ENCODE data around the gene SLMAP. TPM values are rescaled to one million over a fixed set of nuclear protein-coding genes. Genes with fewer than 3 reads are reported as not detected.

SLMAP gene
- total RNA-seq = 10 to 100 TPM; 49.5 to 56.0 (median 51.0) TPM

- H3K4me3 ChIP-seq (ENCODE audit: low read depth, poor library complexity, severe bottlenecking) = peak within 1 kb of the TSS; percentile 77
- intact Hi-C loops (cut with DNase I; ENCODE audit: low total_unique reads) = loop anchor here (5.0 kb wide), 1 partner anchor 64 kb away; the partner anchor contains the start of gene DENND6A
- WGBS, 2 donors = 0% methylated on average over 27 to 43 of the region's 48 CpGs
- peak; percentile 97 to 99 for DNase-seq (ENCODE audit: low spot score in 2 of 2)
- TF ChIP-seq, protein P1, sequence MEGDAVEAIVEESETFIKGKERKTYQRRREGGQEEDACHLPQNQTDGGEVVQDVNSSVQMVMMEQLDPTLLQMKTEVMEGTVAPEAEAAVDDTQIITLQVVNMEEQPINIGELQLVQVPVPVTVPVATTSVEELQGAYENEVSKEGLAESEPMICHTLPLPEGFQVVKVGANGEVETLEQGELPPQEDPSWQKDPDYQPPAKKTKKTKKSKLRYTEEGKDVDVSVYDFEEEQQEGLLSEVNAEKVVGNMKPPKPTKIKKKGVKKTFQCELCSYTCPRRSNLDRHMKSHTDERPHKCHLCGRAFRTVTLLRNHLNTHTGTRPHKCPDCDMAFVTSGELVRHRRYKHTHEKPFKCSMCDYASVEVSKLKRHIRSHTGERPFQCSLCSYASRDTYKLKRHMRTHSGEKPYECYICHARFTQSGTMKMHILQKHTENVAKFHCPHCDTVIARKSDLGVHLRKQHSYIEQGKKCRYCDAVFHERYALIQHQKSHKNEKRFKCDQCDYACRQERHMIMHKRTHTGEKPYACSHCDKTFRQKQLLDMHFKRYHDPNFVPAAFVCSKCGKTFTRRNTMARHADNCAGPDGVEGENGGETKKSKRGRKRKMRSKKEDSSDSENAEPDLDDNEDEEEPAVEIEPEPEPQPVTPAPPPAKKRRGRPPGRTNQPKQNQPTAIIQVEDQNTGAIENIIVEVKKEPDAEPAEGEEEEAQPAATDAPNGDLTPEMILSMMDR (IDR thresholded peaks at IDR 0.05) = no peak
- no peak for TF ChIP-seq POLR2A (IDR thresholded peaks at IDR 0.05)
Observed at GRCh38 chr3:57755741-57756527, at the start of gene SLMAP. Gene SLMAP (plus strand): TSS chr3:57756309. CDS start chr3:57757652, 1,343 bp downstream.

GRCh38 chr3:57706462-57706861 is 49.6 kb upstream of the SLMAP start:
- WGBS, 2 donors = 42 to 44% methylated on average over 3 of the region's 3 CpGs
- intact Hi-C loops (cut with DNase I; ENCODE audit: low total_unique reads) = no loop called here
- DNase-seq (ENCODE audit: low spot score in 2 of 2) = no peak
- no peak overlapping the region for H3K4me3 ChIP-seq (ENCODE audit: low read depth, poor library complexity, severe bottlenecking)
- no peak for TF ChIP-seq POLR2A (IDR thresholded peaks at IDR 0.05)
- TF ChIP-seq, protein P1 (IDR thresholded peaks at IDR 0.05) = no peak

DNA sequence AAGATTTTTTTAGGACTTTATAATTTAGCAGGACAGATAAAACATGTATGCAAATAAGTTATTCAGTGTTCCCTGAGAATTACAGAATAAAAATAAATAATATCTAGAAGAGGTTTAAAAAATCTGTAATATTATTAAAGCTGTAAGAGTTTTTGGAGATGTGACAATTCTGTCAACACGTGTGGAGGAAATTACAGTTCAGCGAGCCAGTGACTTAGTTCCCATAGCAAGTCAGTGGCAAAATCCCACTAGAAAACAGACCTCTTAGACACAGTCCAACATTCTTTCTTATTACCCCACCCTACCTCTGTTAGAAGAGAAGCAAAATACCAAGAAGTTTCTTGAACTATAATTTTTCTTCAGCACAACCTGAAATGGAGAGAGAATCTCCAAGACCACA is 47.1 kb upstream of the SLMAP start:
- no peak for DNase-seq (ENCODE audit: low spot score in 2 of 2)
- intact Hi-C loops (cut with DNase I; ENCODE audit: low total_unique reads) = no loop called here
- H3K4me3 ChIP-seq (ENCODE audit: low read depth, poor library complexity, severe bottlenecking) = no peak overlapping the region
- 7 to 10% methylated on average over 2 of the region's 2 CpGs for WGBS, 2 donors
- no peak for TF ChIP-seq POLR2A (IDR thresholded peaks at IDR 0.05)

GRCh38 chr3:57709559-57709958 is 46.5 kb upstream of the SLMAP start:
- TF ChIP-seq, protein P1 (IDR thresholded peaks at IDR 0.05) = no peak
- no peak for TF ChIP-seq POLR2A (IDR thresholded peaks at IDR 0.05)
- H3K4me3 ChIP-seq (ENCODE audit: low read depth, poor library complexity, severe bottlenecking) = no peak overlapping the region
- 6 to 8% methylated on average over 2 of the region's 2 CpGs for WGBS, 2 donors
- no peak for DNase-seq (ENCODE audit: low spot score in 2 of 2)
- intact Hi-C loops (cut with DNase I; ENCODE audit: low total_unique reads) = no loop called here

DNA sequence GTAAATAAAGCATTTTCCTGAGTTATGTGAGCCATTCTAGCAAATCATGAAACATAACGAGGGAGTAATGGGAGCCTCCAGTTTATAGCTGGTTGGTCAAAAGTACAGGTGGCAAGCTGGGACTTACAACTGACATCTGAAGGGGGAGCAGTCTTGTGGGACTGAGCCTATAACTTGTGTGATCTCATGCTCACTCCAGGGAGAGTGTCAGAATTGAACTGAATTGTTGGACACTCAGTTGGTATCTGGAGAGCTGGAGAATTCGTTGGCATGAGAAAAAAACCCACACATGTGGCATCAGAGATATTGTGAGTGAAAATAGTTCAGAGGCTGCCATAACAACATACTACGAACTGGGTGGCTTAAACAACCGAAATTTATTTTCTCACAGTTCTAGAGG is 40.4 kb upstream of the SLMAP start:
- intact Hi-C loops (cut with DNase I; ENCODE audit: low total_unique reads) = no loop called here
- no peak for TF ChIP-seq POLR2A (IDR thresholded peaks at IDR 0.05)
- TF ChIP-seq, protein P1 (IDR thresholded peaks at IDR 0.05) = no peak
- WGBS, 2 donors = 89 to 92% methylated on average over 4 of the region's 4 CpGs
- no peak overlapping the region for H3K4me3 ChIP-seq (ENCODE audit: low read depth, poor library complexity, severe bottlenecking)
- no peak for DNase-seq (ENCODE audit: low spot score in 2 of 2)

DNA sequence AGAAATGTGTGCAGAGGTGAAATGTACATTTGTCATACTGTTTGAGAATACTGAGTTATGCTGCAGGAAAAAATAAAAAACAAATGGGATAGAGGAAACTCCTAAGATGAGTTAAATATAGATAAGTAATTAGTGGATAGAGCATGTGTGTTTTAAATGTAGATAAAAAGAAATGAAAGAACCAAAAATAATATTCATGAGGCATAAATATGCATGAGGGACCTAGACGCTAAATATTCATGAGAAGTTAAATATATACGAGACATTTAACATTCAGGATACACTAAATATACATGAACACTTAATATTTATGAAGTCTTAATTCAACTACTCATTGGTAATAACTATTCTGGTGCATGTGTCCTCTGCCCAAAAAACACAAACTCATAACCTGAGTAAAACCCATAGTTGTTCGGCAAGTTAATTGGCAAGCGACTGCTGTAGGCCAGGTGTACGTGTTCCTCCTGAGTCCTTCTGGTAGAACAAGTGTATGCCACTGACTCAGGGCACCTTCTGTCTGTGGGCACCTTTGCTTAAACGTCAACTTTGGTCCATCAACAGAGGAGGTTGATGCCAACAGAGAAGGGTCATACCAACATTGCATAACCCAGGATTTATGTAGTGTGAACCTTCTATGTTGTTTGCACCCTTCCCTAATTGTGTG is 38.8 kb upstream of the SLMAP start:
- no peak overlapping the region for H3K4me3 ChIP-seq (ENCODE audit: low read depth, poor library complexity, severe bottlenecking)
- DNase-seq (ENCODE audit: low spot score in 2 of 2) = no peak
- 77 to 87% methylated on average over 6 of the region's 6 CpGs for WGBS, 2 donors
- intact Hi-C loops (cut with DNase I; ENCODE audit: low total_unique reads) = no loop called here
- TF ChIP-seq POLR2A (IDR thresholded peaks at IDR 0.05) = no peak
- TF ChIP-seq, protein P1 (IDR thresholded peaks at IDR 0.05) = no peak

All from lower leg skin (tissue), 4 donors.